Endodermal cell (in vitro differentiated cells): ENCODE measurements around the gene MAJIN. TPM values are rescaled to one million over a fixed set of nuclear protein-coding genes. Genes with fewer than 3 reads are reported as not detected.

Experiments
- DNase-seq: peaks from one replicate; pipeline ENCODE4 v3.0.0-alpha.2; 2017
- H3K27ac ChIP-seq: 2 replicates; pipeline ENCODE4 v1.5.1; 2013; ENCODE audit warnings: mild to moderate bottlenecking, low read depth, low read length, moderate library complexity
- H3K27me3 ChIP-seq: 2 replicates; pipeline ENCODE4 v1.6.1; 2013; ENCODE audit warnings: mild to moderate bottlenecking, low read length, moderate library complexity; ENCODE audit not compliant: insufficient read depth, control insufficient read depth, poor library complexity, severe bottlenecking
- H3K36me3 ChIP-seq: 2 replicates; pipeline ENCODE4 v1.7.0; 2013; ENCODE audit warnings: mild to moderate bottlenecking, low read length, moderate library complexity; ENCODE audit not compliant: control insufficient read depth, insufficient read depth
- H3K4me1 ChIP-seq: one replicate; pipeline ENCODE4 v1.7.0; 2013; ENCODE audit warnings: low read length; ENCODE audit not compliant: control insufficient read depth, insufficient read depth
- H3K4me3 ChIP-seq: 2 replicates; pipeline ENCODE4 v1.5.1; 2013; ENCODE audit warnings: mild to moderate bottlenecking, low read length, moderate library complexity
- H3K9ac ChIP-seq: 2 replicates; pipeline ENCODE4 v1.6.1; 2013; ENCODE audit warnings: mild to moderate bottlenecking, low read length, moderate library complexity; ENCODE audit not compliant: poor library complexity, severe bottlenecking; ENCODE audit errors: extremely low read depth
- H3K9me3 ChIP-seq: 2 replicates; pipeline ENCODE4 v1.6.1; 2013; ENCODE audit warnings: mild to moderate bottlenecking, low read length, moderate library complexity; ENCODE audit not compliant: control insufficient read depth
- H3K27ac Mint-ChIP-seq: 2 replicates; pipeline ENCODE4 v1.8.0; 2020; ENCODE audit warnings: mixed read lengths
- H3K27me3 Mint-ChIP-seq: 2 replicates; pipeline ENCODE4 v1.8.0; 2021; ENCODE audit warnings: mild to moderate bottlenecking, mixed read lengths; ENCODE audit not compliant: insufficient read depth
- H3K36me3 Mint-ChIP-seq: 2 replicates; pipeline ENCODE4 v1.8.0; 2020; ENCODE audit warnings: low read depth, mixed read lengths
- H3K4me1 Mint-ChIP-seq: 2 replicates; pipeline ENCODE4 v1.8.0; 2020; ENCODE audit warnings: mixed read lengths
- H3K4me3 Mint-ChIP-seq: 2 replicates; pipeline ENCODE4 v1.8.0; 2020; ENCODE audit warnings: mild to moderate bottlenecking, moderate library complexity, mixed read lengths
- H3K9me3 Mint-ChIP-seq: 2 replicates; pipeline ENCODE4 v1.8.0; 2020; ENCODE audit warnings: mild to moderate bottlenecking, mixed read lengths
- CTCF ChIP-seq: fragments of 200-600 bp; sonication (generic); conservative IDR thresholded peaks from 2 replicates; pipeline ENCODE4 v1.5.0; 2021; ENCODE audit warnings: antibody characterized with exemption, mild to moderate bottlenecking
- WGBS, 2 experiments: methylation state at CpG; one replicate each; pipeline versions ENCODE4 v1.1.5 to v1.1.7; 2013; ENCODE audit warnings: missing lambda C conversion rate in 2 of 2, mixed read lengths in 1 of 2; ENCODE audit not compliant: insufficient coverage in 1 of 2, insufficient read length in 1 of 2; 5-methylcytosine and 5-hydroxymethylcytosine counted together
- total RNA-seq, 2 donors: library from RNA; stranded (reverse); fragmentation: NEBNext Ultra II Directional in 1 of 2; extraction: Animal tissue kit (Norgen Biotek cat#: 25700) in 1 of 2; gene quantifications; 2 replicates in 1 of 2; 3 replicates in 1 of 2; pipeline ENCODE4 v1.2.1, GENCODE V29; 2021

Gene MAJIN
- total RNA-seq, 2 donors from 2014 or later, result not detected

DNA sequence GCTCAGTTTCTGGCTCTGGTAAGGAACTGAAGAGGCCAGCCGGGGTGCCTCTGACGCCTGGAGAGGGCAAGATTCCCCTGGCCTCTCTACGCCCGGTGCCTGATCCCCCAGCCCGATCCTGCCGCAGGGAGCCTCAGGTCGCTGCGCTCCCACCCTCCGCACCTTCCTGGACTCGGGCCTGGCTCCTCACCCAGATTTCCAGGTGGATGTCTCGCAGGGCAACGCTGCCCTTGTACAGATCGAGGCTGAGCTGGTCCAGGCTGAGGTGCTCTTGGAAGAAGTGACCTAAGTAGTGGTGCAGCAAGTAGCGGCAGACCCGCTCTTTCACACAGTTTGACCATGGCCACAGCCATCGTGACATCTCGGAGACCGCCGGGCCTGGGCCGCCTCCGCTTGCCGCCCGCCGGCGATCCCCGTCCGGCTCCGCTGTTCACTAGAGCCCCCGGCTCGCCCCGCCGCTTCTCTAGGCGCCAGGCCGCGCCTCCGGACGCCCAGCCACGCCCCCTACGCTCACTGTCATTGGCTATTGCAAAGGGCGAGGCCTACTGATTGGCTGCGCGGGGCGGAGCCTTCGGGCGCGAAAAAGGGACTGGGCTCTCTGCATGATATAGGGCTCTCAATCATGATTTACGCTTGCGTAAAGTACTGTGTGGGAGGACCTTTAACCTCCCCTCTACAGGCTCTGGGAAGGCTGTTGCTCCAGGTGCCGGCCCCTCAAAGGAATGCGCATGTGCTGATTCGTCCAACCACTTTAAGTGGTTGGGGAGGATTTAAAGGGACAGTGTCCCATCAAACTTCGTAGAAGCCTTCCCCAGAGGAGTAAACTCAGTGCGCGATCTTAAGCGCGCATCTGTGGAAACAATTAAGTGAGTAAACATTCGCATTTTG lies 54.9 kb downstream of the MAJIN start, which contains the start of gene ATG2A:
ATG2A (minus strand) TSS at position 435 of the 888 bp plus-strand sequence; CDS start at position 361, 74 bp downstream.
- Mint-ChIP-seq H3K9me3 (no peaks in the 10 kb centered on the region), H3K4me3 (peak within 1 kb of the TSS; percentile 79), H3K36me3 (peaks cover 4% of the 10 kb centered on the region), H3K4me1 (peaks cover 18% of the 10 kb centered on the region), H3K27ac (peak within 1 kb of the TSS; percentile 92), H3K27me3 (peaks cover 36% of the 10 kb centered on the region)
- DNase-seq, result peak; percentile 99
- WGBS, 2 experiments, result 1% methylated on average over 41 to 57 of the region's 57 CpGs
- Histone ChIP-seq H3K4me3 (peak within 1 kb of the TSS; percentile 85), H3K4me1 (peaks cover 9% of the 10 kb centered on the region), H3K9me3 (no peaks in the 10 kb centered on the region), H3K27ac (peak within 1 kb of the TSS; percentile 10), H3K27me3 (peaks cover 37% of the 10 kb centered on the region), H3K36me3 (peaks cover 6% of the 10 kb centered on the region), H3K9ac (peak within 1 kb of the TSS; percentile 71)
- no peak for TF ChIP-seq CTCF

DNA sequence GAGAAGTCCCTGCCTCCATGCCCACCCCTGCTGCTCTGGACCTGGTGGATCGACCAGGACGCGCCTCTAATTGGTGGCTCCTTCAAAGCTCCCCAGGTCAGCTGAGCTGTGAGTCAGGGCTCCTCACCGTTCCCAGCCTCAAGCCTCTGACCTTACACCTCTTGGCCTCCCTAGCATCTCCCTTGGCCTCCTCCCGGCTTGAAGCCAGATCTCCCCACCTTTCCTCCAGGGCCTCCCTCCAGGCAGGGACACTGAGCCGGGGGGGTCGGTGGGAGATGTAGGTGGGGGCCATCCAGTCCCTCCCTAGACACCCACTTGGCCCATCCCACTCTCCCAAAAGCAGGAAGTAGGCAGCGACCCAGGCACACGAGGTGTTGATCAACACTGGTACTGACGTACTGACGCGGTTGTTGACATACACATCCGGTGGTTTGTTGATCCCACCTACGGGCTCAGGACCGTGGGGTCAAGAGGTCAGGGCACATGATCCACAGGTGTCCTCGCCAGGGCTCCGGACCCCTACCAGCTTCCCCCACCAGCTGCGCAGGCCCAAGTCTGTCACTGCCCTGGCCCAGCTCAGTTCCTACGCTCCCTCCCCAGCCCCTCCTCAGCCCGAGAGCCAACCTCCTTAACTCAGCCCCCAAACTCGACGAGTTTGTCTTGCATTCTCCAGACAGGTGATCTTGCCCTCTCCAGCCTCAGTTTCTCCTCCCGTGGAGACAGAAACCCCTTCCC lies 55.7 kb downstream of the MAJIN start:
- Mint-ChIP-seq H3K4me3 (peak overlapping the region; percentile 79), H3K27ac (peak overlapping the region; percentile 92), H3K36me3 (peaks cover 10% of the 10 kb centered on the region), H3K27me3 (peaks cover 29% of the 10 kb centered on the region), H3K4me1 (peaks cover 17% of the 10 kb centered on the region), H3K9me3 (no peaks in the 10 kb centered on the region)
- no peaks in the 10 kb centered on the region for H3K9me3 ChIP-seq
- no peak overlapping the region for H3K27ac ChIP-seq
- H3K36me3 ChIP-seq, result peaks cover 14% of the 10 kb centered on the region
- DNase-seq, result peak; percentile 77
- peaks cover 29% of the 10 kb centered on the region for H3K27me3 ChIP-seq
- peak overlapping the region; percentile 71 for H3K9ac ChIP-seq
- H3K4me3 ChIP-seq, result peak overlapping the region; percentile 85
- TF ChIP-seq CTCF, result no peak
- 11 to 24% methylated on average over 11 to 23 of the region's 23 CpGs for WGBS, 2 experiments
- peaks cover 9% of the 10 kb centered on the region for H3K4me1 ChIP-seq

- H3K4me1 Mint-ChIP-seq, result peaks cover 17% of the 10 kb centered on the region
- WGBS, 2 experiments, result 82 to 84% methylated on average over 4 to 7 of the region's 7 CpGs
Measured at GRCh38 chr11:64915376-64915887, 56.5 kb downstream of the MAJIN start.

More at GRCh38 chr11:64915376-64915887, 56.5 kb downstream of the MAJIN start:
- H3K4me1 ChIP-seq, result peaks cover 9% of the 10 kb centered on the region
- Mint-ChIP-seq H3K36me3 (peaks cover 14% of the 10 kb centered on the region), H3K27me3 (peaks cover 22% of the 10 kb centered on the region), H3K9me3 (no peaks in the 10 kb centered on the region), H3K27ac (no peak overlapping the region), H3K4me3 (peak overlapping the region; percentile 79)
- no peak for DNase-seq
- peak overlapping the region; percentile 85 for H3K4me3 ChIP-seq
- TF ChIP-seq CTCF, result no peak
- H3K9ac ChIP-seq, result no peak overlapping the region
- H3K36me3 ChIP-seq, result peaks cover 16% of the 10 kb centered on the region
- no peak overlapping the region for H3K27ac ChIP-seq
- H3K27me3 ChIP-seq, result peaks cover 23% of the 10 kb centered on the region
- H3K9me3 ChIP-seq, result no peaks in the 10 kb centered on the region
